ENCODE data around the gene CMPK1.

- TF ChIP-seq CTCF (IDR thresholded peaks at IDR 0.05) (no peak), POLR2A (IDR thresholded peaks at IDR 0.05) (no peak)
Observed at GRCh38 chr1:47385020-47385419, 51.4 kb downstream of the CMPK1 start.

Data from heart left ventricle (tissue), 13 donors.